Measurements from ENCODE around the gene PDZD2.

DNA sequence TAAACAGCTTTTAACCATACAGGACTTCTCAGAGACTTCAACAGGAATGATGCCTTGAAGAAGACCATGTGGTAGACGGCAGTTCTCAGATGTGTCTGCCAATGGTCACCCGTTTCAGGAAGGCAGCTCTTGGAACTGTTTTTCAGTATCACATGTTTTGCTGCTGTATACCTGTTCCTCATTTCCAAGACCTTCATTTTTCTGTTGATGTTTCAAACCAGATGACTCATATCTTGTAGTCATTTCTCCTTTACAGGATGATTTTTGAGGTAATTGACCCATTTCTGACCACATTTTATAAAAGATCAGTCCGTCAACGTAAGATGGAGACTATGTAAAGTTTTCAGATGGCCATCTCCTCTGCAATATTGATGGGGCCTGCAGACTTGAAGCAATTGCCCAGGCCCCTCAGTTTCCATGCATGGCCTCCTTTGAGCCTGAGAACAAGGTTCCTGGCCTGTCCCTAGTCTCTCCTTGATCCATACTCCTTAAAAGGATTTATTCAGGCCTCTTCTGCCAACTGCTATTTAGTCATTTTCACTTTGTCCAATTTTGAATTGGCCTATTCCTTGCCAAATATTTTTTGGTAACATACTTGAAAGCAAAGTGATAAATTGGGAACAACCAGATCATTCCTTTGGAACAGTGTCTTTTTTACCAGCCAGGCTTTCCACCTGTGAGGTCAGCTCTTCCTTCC, 128.6 kb downstream of the PDZD2 start:
- TF ChIP-seq, protein P1, sequence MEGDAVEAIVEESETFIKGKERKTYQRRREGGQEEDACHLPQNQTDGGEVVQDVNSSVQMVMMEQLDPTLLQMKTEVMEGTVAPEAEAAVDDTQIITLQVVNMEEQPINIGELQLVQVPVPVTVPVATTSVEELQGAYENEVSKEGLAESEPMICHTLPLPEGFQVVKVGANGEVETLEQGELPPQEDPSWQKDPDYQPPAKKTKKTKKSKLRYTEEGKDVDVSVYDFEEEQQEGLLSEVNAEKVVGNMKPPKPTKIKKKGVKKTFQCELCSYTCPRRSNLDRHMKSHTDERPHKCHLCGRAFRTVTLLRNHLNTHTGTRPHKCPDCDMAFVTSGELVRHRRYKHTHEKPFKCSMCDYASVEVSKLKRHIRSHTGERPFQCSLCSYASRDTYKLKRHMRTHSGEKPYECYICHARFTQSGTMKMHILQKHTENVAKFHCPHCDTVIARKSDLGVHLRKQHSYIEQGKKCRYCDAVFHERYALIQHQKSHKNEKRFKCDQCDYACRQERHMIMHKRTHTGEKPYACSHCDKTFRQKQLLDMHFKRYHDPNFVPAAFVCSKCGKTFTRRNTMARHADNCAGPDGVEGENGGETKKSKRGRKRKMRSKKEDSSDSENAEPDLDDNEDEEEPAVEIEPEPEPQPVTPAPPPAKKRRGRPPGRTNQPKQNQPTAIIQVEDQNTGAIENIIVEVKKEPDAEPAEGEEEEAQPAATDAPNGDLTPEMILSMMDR (IDR thresholded peaks at IDR 0.05): no peak
- TF ChIP-seq POLR2A (IDR thresholded peaks at IDR 0.05): no peak

All from heart left ventricle (tissue), 13 donors.